NK-92 (cell line): ENCODE results near the gene PPP1R14C.

Experiments
- DNase-seq: peaks from one replicate; lab custom pipeline; 2025; ENCODE audit not compliant: unreplicated experiment; lab: John Stamatoyannopoulos, UW

The PPP1R14C gene

DNA sequence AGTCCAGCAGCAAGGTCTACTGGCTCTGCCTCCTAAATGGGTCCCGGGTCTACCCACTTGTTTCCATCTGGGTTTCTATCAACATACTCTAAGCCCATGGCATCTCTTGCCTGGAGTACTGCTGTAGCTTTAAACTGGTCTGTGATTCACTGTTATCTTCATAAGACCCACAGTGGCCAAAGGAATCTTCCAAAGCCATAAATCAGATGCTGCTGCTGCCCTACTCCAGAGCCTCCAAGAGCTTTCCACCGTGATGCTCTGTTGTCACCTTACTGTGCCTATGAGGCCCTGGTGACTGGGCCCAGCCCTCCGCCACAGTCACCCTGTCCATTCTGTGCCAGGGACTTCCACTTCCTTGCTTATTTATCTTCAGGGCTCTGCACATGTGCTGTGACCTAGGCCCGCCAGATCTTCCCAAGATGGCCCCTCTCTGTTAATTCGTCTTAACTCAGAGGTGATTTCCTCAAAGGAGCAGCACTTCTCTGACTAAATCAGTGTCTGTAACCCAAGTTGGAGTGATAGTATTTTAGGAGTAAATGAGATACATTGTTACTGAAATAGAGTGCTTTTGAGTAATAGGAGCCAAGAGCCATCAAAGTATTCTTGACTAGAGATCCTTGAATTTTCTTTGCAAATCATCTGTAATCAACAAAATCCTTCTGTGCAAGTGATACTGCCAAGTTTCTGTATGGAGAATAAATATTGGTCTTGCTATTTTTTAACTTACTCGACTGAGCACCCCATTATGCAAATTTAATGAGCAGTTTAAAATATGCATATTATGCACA is 102.5 kb downstream of the PPP1R14C start:
- no peak for DNase-seq

DNA sequence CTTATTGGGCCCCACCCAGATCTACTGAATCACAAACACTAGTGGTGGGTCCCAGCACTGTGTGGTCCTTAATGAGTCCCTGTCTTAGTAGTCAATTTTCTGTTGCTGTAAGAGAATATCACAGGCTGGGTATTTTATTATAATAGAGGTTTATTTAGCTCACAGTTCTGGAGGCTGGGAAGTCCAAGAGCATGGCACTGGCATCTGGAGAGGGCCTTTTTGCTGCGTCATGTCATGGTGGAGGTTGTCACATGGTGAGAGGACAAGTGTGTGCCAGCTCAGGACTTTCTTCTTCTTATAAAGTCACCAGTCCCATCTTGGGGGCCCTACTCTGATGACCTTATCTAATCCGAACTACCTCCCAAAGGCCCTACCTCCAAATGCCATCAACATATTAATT is 105.0 kb downstream of the PPP1R14C start:
- no peak for DNase-seq

GRCh38 chr6:150248300-150248699 is 105.5 kb downstream of the PPP1R14C start:
- no peak for DNase-seq

DNA sequence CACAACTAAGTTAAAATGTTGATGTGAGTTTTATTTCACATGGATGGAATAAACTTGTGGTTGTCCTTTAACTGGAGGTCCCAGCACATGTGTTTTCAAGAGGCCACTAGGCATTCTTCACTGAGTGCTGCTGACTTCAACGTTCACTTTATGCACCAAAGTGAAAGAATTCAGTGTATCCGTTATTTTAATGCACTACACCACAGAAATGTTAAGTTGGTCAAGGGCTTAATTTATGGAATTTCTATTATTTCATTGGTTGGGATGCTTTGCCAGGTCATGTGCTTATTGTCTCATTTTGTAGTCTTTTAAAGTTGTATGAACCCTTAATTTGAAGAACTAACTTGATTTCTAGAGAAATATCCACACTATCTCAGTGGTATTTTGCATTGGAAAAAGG is 106.4 kb downstream of the PPP1R14C start:
- DNase-seq, result no peak

DNA sequence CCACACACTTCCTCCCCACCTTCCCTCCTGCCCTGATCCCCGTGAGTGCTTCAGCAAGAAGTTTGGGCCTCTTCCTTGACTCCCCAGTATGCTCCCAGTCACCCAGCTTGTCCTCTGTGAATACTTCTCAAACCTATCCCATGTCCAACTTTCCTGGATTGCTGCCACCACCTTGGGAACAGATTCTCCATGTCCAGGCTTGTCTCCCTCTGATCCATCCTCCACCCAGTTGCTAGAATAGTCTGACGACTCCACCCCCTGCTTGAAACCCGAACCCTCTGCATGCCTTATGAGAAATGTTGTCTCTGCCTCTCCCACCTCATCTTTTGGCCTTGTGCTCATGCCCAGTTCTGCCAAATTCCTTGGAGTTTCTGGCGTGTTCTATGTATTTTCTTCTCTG is 108.0 kb downstream of the PPP1R14C start:
- DNase-seq, result no peak

DNA sequence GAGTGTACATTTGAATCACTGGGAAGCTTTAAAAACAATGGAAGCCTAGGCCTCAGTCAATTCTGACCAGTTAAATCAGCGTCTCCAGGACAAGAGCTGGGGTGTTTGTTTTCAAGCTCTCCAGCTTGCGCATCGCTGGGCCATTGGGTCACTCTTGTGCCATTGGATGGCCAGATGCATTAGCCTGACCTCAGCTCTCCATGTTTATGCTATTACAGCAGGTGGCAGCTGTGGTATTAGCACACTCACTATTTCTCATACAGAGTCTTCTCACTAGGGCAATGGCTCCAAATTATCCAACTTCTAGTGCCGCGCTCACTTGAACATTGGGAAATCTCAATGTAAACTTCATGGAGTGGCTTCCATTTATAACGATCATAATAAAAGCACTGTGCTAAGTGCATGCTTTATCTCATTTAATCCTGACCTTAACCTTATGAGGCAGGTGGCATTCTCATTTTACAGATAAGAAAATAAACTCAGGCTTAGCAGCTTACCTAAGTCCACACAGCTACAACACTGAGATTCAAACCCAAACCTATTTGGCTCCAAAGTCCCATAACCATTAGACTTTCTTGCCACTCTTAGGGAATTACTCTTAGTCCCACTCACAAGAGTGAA is 108.8 kb downstream of the PPP1R14C start:
- DNase-seq, result no peak

- DNase-seq, result no peak
Measured at GRCh38 chr6:150252714-150253444, 110.0 kb downstream of the PPP1R14C start.

GRCh38 chr6:150253489-150253888 is 110.6 kb downstream of the PPP1R14C start:
- DNase-seq, result no peak

- no peak for DNase-seq
Measured at GRCh38 chr6:150254770-150255169, 111.9 kb downstream of the PPP1R14C start.

DNA sequence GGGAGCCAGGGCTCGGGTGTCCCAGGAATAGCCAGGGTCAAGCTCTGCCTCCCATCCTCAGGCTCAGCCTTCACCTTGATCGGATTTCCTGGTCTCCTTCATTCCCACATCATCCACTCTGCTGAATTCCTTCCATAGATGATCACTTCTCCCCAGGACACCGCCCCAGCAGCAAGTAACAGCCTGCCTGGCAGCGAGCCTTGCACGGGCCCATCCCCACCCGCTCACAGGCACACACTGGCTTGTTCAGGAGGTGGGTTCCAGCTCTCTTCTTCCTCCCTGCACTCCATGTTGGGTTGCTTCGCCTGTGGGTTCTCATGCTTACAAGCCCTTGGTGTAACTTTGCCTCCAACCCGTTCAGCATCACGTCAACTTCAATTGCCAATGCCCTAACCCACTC is 113.0 kb downstream of the PPP1R14C start:
- DNase-seq, result no peak

DNA sequence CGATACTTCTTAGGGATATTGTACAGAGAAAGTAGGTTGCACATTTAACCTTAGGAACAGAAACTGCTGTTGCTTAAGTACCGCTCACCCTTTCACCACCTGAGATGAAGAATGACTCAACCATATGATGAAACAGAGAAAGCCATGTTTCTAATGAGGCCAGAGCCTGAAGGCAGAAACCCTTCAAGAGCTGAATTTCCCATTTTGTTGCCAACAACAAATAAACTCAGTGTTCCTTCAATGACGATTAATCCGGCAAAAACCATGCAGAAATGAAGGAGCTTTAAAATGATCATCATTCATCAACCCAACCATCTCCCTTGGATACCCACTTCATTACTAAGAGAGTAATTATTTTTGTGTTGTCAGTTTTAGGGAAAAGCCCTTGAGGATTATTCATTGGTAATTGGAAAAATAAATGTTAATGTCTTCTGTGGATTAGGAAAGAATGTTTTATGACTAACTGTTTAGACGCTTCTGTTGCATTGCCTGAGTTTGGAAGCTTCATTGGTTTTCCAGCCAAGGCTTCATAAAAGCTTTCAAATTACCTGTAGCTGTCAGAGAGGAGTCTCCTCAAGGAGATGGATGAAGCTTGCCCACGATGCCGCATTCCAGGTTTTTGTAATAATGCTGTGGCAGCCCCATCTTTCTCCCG is 113.9 kb downstream of the PPP1R14C start:
- no peak for DNase-seq

GRCh38 chr6:150258381-150258780 is 115.5 kb downstream of the PPP1R14C start:
- no peak for DNase-seq

DNA sequence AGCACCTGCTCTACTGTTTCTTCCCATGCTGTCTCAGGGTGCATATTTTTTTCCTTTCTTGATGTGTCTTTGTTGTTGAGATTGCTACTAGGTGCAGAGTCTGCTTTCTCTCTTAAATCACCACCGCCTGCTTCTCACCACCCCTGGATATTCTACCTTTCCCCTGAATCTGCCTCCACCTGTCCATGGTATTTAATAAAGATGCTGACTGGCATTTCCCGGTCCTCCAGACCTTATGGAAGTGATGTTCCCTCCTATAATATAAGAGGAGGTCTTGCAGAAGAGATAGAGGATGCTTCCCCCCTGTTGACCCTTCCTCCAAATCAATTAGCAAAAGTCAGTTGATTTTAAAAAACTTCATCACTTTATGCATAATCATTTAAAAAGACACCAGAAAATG is 118.1 kb downstream of the PPP1R14C start:
- DNase-seq, result no peak

GRCh38 chr6:150261997-150262697 is 119.3 kb downstream of the PPP1R14C start:
- DNase-seq, result no peak

- no peak for DNase-seq
Measured at GRCh38 chr6:150263765-150264404, 121.0 kb downstream of the PPP1R14C start.

GRCh38 chr6:150266309-150266708 is 123.5 kb downstream of the PPP1R14C start:
- no peak for DNase-seq

GRCh38 chr6:150266963-150267685 is 124.3 kb downstream of the PPP1R14C start:
- no peak for DNase-seq

DNA sequence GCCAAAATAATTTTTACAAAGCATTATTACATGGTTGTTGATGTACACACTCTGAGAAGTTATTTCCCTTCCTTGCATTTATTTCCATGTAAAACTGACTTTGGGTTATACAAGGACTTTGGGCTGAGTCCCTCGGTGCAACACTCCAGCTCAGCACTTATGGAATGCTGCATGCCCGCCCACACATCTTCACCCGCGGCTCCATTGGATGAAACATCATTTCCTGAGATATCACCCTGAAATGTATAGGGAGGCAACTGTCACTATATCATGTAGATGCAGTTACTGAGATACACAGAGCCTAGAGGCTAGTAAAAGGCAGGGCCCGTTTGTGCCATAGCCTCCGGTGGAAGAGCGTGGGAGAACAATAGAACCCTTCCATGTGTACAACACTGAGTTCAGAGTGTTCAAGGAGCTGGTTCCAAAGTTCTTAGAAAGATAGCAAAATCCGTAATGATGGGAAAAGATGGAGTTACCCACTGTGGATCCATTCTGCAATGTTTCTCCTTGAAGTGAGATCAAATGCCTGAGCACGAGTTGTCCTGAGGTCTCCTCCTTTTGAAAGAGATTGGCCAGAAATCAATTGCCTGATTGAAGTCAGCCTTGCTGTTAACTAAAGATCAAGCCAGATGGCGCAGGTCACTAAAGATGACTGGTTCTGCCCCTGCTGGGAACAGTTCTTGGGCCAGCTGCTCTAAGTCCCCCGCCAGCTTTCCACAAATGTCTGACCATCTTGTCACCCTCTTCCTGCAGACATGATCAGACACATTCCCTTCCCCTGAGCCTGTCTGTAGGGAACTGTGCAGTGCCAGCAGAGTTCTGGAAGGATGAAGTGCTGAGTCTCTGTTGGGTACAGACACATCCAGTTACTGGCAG is 125.1 kb downstream of the PPP1R14C start:
- DNase-seq, result no peak
